ENCODE measurements around the gene DCUN1D1.
"Not testable (repeated sequence)": the region's sequence is repeated elsewhere in the genome, so short reads cannot be mapped to it uniquely, and the experiment has no call there.

The DCUN1D1 gene

DNA sequence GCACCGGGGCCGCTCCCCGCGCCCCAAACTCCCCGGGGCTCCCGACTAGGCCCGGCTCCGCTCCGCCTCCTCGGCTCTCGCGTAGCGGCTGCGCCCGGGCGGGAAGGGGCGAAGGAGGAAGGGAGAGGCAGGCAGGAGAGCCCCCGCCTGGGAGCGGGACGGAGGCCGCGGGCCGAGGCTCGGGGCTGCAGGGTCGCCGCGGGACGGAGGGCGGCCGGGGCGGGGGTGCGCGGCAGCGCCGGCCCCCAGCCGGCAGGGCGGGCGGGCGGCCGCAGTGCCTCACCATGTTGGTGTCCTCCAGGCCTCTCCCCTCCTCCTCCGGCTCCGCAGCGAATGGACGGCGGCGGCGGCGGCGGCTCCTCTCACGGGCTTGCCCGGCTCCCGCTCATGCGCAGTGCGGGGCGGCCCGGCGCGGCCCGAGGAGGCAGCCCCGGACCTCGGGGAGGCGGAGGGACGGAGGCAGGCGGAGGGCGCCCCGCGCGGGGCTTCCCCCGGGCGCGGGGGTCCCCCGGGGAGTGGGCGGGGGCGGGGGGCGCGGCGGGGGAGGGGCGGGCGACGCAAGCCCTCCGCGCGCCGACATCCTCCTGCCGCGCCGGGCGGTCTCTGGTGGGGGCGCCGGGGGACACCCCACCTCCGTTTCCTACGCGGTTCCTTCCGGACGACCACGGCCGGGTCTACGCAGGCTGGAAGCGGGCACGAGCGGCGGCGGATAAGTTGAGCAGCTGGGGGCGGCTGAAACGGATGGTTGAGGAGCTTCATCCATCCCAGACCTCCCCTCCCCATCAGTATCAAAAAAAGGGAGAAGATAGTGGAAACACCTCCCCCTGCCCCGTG, at the start of gene DCUN1D1:
DCUN1D1 (minus strand) TSS at position 335 of the 834 bp plus-strand sequence; CDS start at position 286, 49 bp downstream.
- peak; percentile 69 to 72 for DNase-seq (ENCODE audit: low read depth in 2 of 2)

DNA sequence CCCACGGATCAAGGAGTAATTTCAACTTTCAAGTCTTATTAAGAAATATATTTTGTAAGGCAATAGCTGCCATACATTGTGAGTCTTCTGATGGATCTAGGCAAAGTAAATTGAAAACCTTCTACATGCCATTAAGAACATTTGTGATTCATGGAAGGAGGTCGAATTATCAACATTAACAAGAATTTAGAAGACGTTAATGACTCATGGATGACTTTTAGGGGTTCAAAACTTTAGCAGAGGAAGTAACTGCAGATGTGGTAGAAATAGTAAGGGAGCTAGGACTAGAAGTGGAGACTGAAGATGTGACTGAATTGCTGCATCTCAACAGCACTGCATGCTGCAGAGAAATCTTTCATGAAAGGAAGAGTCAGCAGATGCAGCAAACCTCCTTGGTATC, 48.1 kb upstream of the DCUN1D1 start:
- DNase-seq (ENCODE audit: low read depth in 2 of 2): no peak

GRCh38 chr3:183027276-183027675, 46.9 kb upstream of the DCUN1D1 start:
- no peak for DNase-seq (ENCODE audit: low read depth in 2 of 2)

- DNase-seq (ENCODE audit: low read depth in 2 of 2): no peak
These were observed 42.7 kb upstream of the DCUN1D1 start for GRCh38 chr3:183022936-183023516.

DNA sequence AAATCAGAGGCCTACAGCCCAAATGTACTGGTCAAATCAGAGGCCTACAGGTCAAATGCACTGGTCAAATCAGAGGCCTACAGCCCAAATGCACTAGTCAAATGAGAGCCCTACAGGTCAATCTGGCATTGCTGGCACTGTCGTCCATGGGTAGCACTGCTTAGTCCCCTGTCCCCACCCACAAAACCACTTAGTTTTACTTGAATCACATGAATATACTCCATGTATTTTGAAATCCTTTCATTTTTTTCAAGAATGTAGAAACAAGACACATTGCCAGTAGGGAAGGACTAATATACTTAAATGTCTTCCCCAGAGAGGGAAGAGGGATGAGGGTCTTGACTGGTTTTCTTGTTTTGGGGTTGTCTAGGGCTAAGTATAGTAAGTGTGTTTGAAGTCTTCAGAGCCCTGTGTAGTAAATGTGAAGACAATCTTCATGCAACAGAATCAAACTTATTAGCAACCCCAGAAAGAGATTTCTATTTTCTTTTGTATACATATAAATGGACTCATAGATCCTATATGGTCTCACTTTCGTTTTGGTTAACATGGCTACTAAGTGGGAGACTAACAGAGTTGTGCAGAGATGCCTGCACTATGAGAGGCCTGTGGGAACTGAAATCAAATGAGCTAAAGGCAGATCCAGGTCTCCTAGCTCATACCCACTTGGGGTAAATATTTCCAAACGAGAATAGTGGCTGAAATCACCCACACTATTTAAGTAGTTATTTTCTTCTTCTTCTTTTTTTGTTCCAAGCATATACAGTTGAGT, 38.3 kb upstream of the DCUN1D1 start:
- no peak for DNase-seq (ENCODE audit: low read depth in 2 of 2)

GRCh38 chr3:183015185-183015584, 34.8 kb upstream of the DCUN1D1 start:
- no peak for DNase-seq (ENCODE audit: low read depth in 2 of 2)

DNA sequence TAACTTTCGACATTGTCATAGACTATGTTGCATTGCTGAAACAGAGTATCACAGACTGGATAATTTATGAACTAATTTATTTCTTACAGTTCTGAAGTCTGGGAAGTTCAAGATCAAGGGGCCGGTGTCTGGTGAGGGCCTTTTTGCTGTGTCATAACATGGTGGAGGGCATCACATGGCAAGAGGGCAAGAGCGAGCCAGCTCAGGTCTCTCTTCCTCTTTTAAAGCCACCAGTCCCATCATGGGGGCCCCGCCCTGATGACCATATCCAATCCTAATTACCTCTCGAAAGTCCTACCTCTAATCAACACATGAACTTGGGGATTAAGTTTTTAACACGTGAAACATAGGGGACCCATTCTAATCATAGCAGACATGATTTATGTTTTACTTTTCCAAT, 33.5 kb upstream of the DCUN1D1 start:
- DNase-seq (ENCODE audit: low read depth in 2 of 2): no peak

GRCh38 chr3:183013074-183013473, 32.7 kb upstream of the DCUN1D1 start:
- DNase-seq (ENCODE audit: low read depth in 2 of 2): no peak

DNA sequence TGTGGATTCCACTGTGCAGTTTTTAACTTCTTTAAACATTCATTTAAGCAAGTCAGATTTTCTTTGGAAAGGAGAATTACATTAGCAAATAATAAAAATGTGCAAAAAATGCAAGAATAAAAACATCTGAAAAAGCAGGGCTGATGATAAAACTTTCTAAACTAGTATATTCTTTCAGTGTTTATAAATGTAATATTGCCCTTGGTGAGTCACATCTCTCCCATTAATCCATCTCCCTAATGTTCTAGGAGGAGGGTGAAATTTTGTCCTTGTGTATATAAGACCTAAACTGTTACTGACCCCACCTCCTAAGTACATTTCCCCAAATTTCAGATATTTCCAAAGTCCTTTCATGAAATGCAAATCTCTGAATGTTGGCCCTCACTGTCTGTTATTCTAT, 28.5 kb upstream of the DCUN1D1 start:
- DNase-seq (ENCODE audit: low read depth in 2 of 2): no peak

DNA sequence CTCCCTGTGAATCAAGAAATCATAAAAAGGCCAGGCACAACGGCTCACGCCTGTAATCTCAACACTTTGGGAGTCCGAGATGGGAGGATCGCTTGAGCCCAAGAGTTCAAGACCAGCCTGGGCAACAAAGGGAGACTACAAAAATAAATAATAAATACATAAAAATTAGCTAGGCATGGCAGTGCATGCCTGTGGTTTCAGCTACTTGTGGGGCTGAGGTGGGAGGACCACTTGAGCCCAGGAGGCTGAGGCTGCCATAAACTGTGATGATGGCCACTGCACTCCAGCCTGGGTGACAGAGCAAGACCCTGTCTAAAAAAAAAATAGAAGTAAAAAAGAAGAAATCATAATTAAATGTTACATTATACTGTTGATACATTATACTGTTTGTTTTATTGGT, 28.0 kb upstream of the DCUN1D1 start:
- no peak for DNase-seq (ENCODE audit: low read depth in 2 of 2)

GRCh38 chr3:183006396-183007002, 26.2 kb upstream of the DCUN1D1 start:
- no peak for DNase-seq (ENCODE audit: low read depth in 2 of 2)

DNA sequence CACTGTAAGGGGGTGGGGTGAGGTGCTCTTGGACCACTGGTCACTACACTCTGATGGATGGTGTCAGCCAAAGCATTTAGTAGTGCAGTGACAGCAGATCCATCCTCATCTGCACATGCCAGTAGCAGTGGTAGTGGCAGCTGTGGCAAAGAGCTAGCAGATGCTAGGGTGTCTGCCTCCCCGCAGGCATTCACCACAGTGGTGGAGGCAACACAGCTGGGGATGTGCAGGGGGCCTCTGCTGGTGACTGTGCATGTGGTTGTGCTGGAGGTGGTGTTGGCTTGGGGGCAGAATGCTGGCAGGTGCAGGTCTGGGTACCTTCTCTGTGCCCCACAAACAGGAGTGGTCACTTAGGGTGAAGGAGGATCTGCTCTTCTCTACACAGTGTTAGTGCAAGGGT, 19.4 kb upstream of the DCUN1D1 start:
- no peak for DNase-seq (ENCODE audit: low read depth in 2 of 2)

GRCh38 chr3:182993486-182994201, 13.3 kb upstream of the DCUN1D1 start:
- not testable (repeated sequence) for DNase-seq (ENCODE audit: low read depth in 2 of 2)

GRCh38 chr3:182989566-182989965, 9.2 kb upstream of the DCUN1D1 start:
- DNase-seq (ENCODE audit: low read depth in 2 of 2): no peak

DNA sequence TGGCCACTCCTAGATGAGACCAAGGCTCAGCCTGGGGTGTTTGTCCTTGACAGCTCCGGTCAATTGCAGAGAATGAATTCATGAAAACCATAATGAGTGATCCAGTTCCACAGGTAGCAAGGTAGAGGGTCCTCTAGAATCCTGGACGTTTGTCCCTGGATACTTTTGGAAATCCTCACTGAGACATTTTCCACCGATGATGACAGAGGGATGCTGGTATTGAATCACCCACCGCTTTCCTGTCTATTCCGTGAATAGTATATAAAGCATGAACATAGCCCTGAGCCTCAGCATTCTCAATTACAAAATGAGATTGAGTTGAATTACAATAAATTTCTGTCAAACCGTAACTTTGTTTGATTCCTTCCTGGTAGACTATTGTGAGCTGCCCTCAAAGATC, 5.7 kb upstream of the DCUN1D1 start:
- no peak for DNase-seq (ENCODE audit: low read depth in 2 of 2)

GRCh38 chr3:182983876-182984275, 3.5 kb upstream of the DCUN1D1 start:
- DNase-seq (ENCODE audit: low read depth in 2 of 2): no peak

DNA sequence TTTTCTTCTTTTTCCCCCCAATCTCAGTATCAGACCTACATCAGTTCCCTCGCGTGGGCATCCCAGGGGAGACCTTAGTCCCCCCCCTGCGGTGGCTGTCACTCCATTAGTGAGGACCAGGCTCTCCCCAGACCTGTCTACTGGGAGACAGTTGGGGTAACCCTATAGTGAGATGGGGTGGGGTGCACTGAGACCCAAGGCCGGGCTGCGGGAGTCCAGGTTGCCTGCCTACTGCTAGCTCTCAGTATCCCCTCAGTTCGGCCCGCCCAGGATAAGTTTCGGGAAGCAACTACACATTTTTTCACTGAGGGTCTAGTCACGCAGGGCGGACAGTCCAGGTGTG, 671 bp upstream of the DCUN1D1 start:
- no peak for DNase-seq (ENCODE audit: low read depth in 2 of 2)

- no peak for DNase-seq (ENCODE audit: low read depth in 2 of 2)
These were observed 605 bp downstream of the DCUN1D1 start for GRCh38 chr3:182979674-182980191.

DNA sequence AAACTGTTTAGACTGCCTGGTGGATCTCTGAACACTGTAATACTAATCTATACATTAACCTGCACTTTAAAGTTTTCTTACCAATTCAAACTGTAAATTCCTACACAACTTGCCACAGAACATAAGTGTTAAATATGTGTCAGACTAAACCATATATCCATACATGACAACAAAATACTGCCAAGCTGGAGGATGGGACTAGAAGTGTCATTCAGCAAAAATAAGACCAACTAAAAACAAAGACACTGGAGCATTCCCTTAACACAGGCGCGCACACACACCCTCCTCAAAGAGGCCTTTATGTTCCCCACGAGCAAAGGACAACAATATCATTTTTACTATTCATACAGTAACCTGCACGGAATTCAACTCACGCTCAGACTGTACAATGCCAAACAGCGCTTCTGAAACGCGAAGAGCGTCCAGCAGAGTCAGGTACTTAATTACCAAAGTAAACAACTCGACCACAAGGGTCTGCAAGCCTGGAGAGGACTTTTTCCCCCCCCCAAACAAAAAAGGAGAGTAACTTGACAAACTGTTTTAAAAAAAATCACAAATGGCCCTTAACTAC, 1.1 kb downstream of the DCUN1D1 start:
- DNase-seq (ENCODE audit: low read depth in 2 of 2): no peak

DNA sequence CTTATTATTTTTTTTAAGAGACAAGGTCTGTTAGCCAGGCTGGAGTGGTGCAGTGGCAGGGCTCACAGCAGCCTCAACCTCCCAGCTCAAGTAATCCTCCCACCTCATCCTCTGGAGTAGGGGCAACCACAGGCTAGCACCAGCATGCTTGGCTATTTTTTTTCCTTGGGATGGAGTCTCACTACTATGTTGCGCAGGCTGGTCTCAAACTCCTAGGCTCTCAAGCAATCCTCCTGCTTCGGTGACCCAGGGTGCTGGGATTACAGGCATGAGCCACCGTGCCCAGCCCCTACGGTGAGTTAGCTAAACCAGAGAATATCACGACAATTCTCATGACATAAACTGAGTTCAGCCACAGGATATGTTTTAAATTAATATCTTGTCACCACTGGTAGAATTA, 2.0 kb downstream of the DCUN1D1 start:
- no peak for DNase-seq (ENCODE audit: low read depth in 2 of 2)

- no peak for DNase-seq (ENCODE audit: low read depth in 2 of 2)
These were observed 7.3 kb downstream of the DCUN1D1 start for GRCh38 chr3:182973047-182973446.
